A204.1 (cell line): ENCODE measurements around the gene PADI6.
"Not testable (repeated sequence)": the region's sequence is repeated elsewhere in the genome, so short reads cannot be mapped to it uniquely, and the experiment has no call there.

Experiments
- FAIRE-seq: peaks from 2 replicates; lab custom pipeline; 2012; peaks lifted over from hg19 to GRCh38; lab: Jason Lieb, UNC

The PADI6 gene

GRCh38 chr1:17405898-17406759, 34.1 kb downstream of the PADI6 start:
- no peak for FAIRE-seq

- not testable (repeated sequence) for FAIRE-seq
Observed at GRCh38 chr1:17406760-17407475, 34.9 kb downstream of the PADI6 start.

GRCh38 chr1:17407786-17408514, 36.0 kb downstream of the PADI6 start:
- FAIRE-seq, result not testable (repeated sequence)

GRCh38 chr1:17409391-17409811, 37.4 kb downstream of the PADI6 start:
- no peak for FAIRE-seq

- FAIRE-seq, result no peak
Observed at GRCh38 chr1:17412093-17412870, 40.3 kb downstream of the PADI6 start.

GRCh38 chr1:17414022-17414421, 42.0 kb downstream of the PADI6 start:
- FAIRE-seq, result no peak

GRCh38 chr1:17416389-17416788, 44.4 kb downstream of the PADI6 start:
- FAIRE-seq, result no peak

GRCh38 chr1:17419626-17420328, 47.8 kb downstream of the PADI6 start:
- FAIRE-seq, result no peak

- FAIRE-seq, result no peak
Observed at GRCh38 chr1:17420391-17420918, 48.5 kb downstream of the PADI6 start.

- FAIRE-seq, result no peak
Observed at GRCh38 chr1:17422461-17422860, 50.5 kb downstream of the PADI6 start.

- no peak for FAIRE-seq
Observed at GRCh38 chr1:17423781-17424245, 51.8 kb downstream of the PADI6 start.

- FAIRE-seq, result no peak
Observed at GRCh38 chr1:17425806-17426600, 54.0 kb downstream of the PADI6 start.

- FAIRE-seq, result no peak
Observed at GRCh38 chr1:17427696-17428660, 56.0 kb downstream of the PADI6 start.

GRCh38 chr1:17429183-17429582, 57.2 kb downstream of the PADI6 start:
- FAIRE-seq, result no peak

GRCh38 chr1:17432412-17432811, 60.4 kb downstream of the PADI6 start:
- no peak for FAIRE-seq

- FAIRE-seq, result no peak
Observed at GRCh38 chr1:17433261-17433660, 61.3 kb downstream of the PADI6 start.

- FAIRE-seq, result no peak
Observed at GRCh38 chr1:17434016-17434415, 62.0 kb downstream of the PADI6 start.

GRCh38 chr1:17434601-17435000, 62.6 kb downstream of the PADI6 start:
- no peak for FAIRE-seq
